Stomach (tissue), 9 donors: ENCODE measurements around the gene SLC17A9. TPM values are rescaled to one million over a fixed set of nuclear protein-coding genes. Genes with fewer than 3 reads are reported as not detected.

Experiments used
- DNase-seq, 2 donors: peaks; one replicate each; pipeline versions ENCODE4 v3.0.0 to v3.0.0-alpha.2; 2013 to 2019
- H3K27ac ChIP-seq, 5 donors: fragments of 200-600 bp in 4 of 5; sonication (generic) in 4 of 5; one replicate each; pipeline ENCODE4 v1.5.1; 2013 to 2019; ENCODE audit warnings: mild to moderate bottlenecking in 1 of 5, moderate library complexity in 1 of 5
- H3K27me3 ChIP-seq, 3 donors: fragments of 200-600 bp; sonication (generic); one replicate each; pipeline ENCODE4 v1.5.1; 2017 to 2019; ENCODE audit warnings: mixed run types in 1 of 3
- H3K36me3 ChIP-seq, 4 donors: fragments of 200-600 bp; sonication (generic); 1 replicate in 3 of 4; 2 replicates in 1 of 4; pipeline ENCODE4 v1.5.1; 2016 to 2019
- H3K4me1 ChIP-seq, 4 donors: fragments of 200-600 bp; sonication (generic); one replicate each; pipeline ENCODE4 v1.5.1; 2016 to 2019
- H3K4me3 ChIP-seq, 4 donors: fragments of 200-600 bp; sonication (generic) in 3 of 4; one replicate each; pipeline ENCODE4 v1.5.1; 2016 to 2019; ENCODE audit warnings: mild to moderate bottlenecking in 1 of 4
- H3K9me3 ChIP-seq, 4 donors: fragments of 200-600 bp; sonication (generic); one replicate each; pipeline ENCODE4 v1.5.1; 2016 to 2019
- EP300 ChIP-seq: sonication (generic); formaldehyde crosslinking; IDR thresholded peaks from one replicate; pipeline ENCODE4 v1.6.1; 2017; ENCODE audit warnings: antibody characterized with exemption
- POLR2A ChIP-seq, 4 donors: fragments of 450-650 bp; IDR thresholded peaks; one replicate each; pipeline ENCODE4 v1.6.1; 2016; ENCODE audit warnings: antibody characterized with exemption in 4 of 4, control low read depth in 2 of 4, mild to moderate bottlenecking in 1 of 4, moderate library complexity in 1 of 4
- POLR2AphosphoS5 ChIP-seq, 3 donors: sonication (generic); formaldehyde crosslinking; IDR thresholded peaks; one replicate each; pipeline ENCODE4 v1.6.1; 2016; ENCODE audit warnings: antibody characterized with exemption in 3 of 3
- WGBS, 5 donors: extraction: QIAGEN DNeasy Blood & Tissue Kit in 3 of 5; methylation state at CpG; one replicate each; pipeline versions ENCODE4 v1.1.5 to v1.1.7; 2013 to 2018; 5-methylcytosine and 5-hydroxymethylcytosine counted together
- intact Hi-C: fragments of 100-400 bp; cut with DNase I; formaldehyde crosslinking; loops from one replicate; pipeline ENCODE4 v1.15.1; 2023; ENCODE audit warnings: low total_unique reads
- polyA plus RNA-seq, 3 donors: library from polyadenylated mRNA; stranded (reverse); fragments of 200-250 nt; gene quantifications; one replicate each; pipeline ENCODE4 v1.2.3, GENCODE V29; 2013
- total RNA-seq, 5 donors: library from RNA; depleted of rRNA; stranded (reverse); fragments of >200 nt; gene quantifications; one replicate each; pipeline versions ENCODE4 v1.1.0 to v1.2.3, GENCODE V29; 2014 to 2016
- TF ChIP-seq, protein P1 (sequence below), 7 experiments: fragments of 450-650 bp in 4 of 7; fragments of 200-600 bp in 3 of 7; sonication (generic) in 3 of 7; IDR thresholded peaks; one replicate each; pipeline ENCODE4 v1.5.1; 2016 to 2019; ENCODE audit warnings: antibody characterized with exemption in 7 of 7, control low read depth in 2 of 7, mild to moderate bottlenecking in 1 of 7
- donor health status: healthy with polysubstance abuse.
- donor health status: Bipolar disorder and iron deficiency.
- donor health status: healthy.

SLC17A9 gene
- total and polyA plus RNA-seq, 8 donors, result 1.1 to 76.4 (median 12.6) TPM

- Histone ChIP-seq H3K27ac (no peak overlapping the region), H3K27me3 (peaks cover 51 to 100% (median 99%) of the 10 kb centered on the region in 3 donors), H3K9me3 (peaks cover 0 to 20% (median 9%) of the 10 kb centered on the region in 4 donors), H3K36me3 (no peaks in the 10 kb centered on the region), H3K4me1 (peaks cover 18 to 46% (median 44%) of the 10 kb centered on the region in 4 donors), H3K4me3 (peak overlapping the region in 2 of 4 donors; percentile 13 to 31)
- no peak for TF ChIP-seq POLR2AphosphoS5 (IDR thresholded peaks at IDR 0.05)
- TF ChIP-seq, protein P1, sequence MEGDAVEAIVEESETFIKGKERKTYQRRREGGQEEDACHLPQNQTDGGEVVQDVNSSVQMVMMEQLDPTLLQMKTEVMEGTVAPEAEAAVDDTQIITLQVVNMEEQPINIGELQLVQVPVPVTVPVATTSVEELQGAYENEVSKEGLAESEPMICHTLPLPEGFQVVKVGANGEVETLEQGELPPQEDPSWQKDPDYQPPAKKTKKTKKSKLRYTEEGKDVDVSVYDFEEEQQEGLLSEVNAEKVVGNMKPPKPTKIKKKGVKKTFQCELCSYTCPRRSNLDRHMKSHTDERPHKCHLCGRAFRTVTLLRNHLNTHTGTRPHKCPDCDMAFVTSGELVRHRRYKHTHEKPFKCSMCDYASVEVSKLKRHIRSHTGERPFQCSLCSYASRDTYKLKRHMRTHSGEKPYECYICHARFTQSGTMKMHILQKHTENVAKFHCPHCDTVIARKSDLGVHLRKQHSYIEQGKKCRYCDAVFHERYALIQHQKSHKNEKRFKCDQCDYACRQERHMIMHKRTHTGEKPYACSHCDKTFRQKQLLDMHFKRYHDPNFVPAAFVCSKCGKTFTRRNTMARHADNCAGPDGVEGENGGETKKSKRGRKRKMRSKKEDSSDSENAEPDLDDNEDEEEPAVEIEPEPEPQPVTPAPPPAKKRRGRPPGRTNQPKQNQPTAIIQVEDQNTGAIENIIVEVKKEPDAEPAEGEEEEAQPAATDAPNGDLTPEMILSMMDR (IDR thresholded peaks at IDR 0.05), result no peak
- TF ChIP-seq EP300, result no peak
- TF ChIP-seq POLR2A (IDR thresholded peaks at IDR 0.05), result no peak
- WGBS, 5 donors, result 7 to 28% (median 11%) methylated on average over 24 to 30 of the region's 30 CpGs
- peak; percentile 43 to 70 for DNase-seq
- intact Hi-C loops, result loop anchor here (2.0 to 10.0 kb wide), 3 partner anchors 37 to 135 kb away; no protein-coding TSS in a partner anchor
Measured at GRCh38 chr20:63009988-63010769, 57.7 kb downstream of the SLC17A9 start.

- H3K9me3 ChIP-seq, result peaks cover 0 to 20% (median 9%) of the 10 kb centered on the region in 4 donors
- peaks cover 12 to 31% (median 31%) of the 10 kb centered on the region in 4 donors for H3K4me1 ChIP-seq
- intact Hi-C loops, result no loop called here
- H3K4me3 ChIP-seq, result no peak overlapping the region
- peaks cover 48 to 100% (median 99%) of the 10 kb centered on the region in 3 donors for H3K27me3 ChIP-seq
- TF ChIP-seq POLR2AphosphoS5 (IDR thresholded peaks at IDR 0.05) (no peak), EP300 (no peak), POLR2A (IDR thresholded peaks at IDR 0.05) (no peak)
- TF ChIP-seq, protein P1 (IDR thresholded peaks at IDR 0.05), result no peak
- H3K36me3 ChIP-seq, result no peaks in the 10 kb centered on the region
- 28 to 37% (median 30%) methylated on average over 3 of the region's 3 CpGs for WGBS, 5 donors
- H3K27ac ChIP-seq, result no peak overlapping the region
- DNase-seq, result no peak
Measured at GRCh38 chr20:63011798-63012197, 59.3 kb downstream of the SLC17A9 start.

GRCh38 chr20:63013207-63013606 lies 60.7 kb downstream of the SLC17A9 start:
- no peak overlapping the region for H3K27ac ChIP-seq
- intact Hi-C loops, result no loop called here
- no peak overlapping the region for H3K4me3 ChIP-seq
- H3K27me3 ChIP-seq, result peaks cover 40 to 100% (median 99%) of the 10 kb centered on the region in 3 donors
- TF ChIP-seq POLR2A (IDR thresholded peaks at IDR 0.05), result no peak
- no peak for TF ChIP-seq POLR2AphosphoS5 (IDR thresholded peaks at IDR 0.05)
- TF ChIP-seq EP300, result no peak
- TF ChIP-seq, protein P1 (IDR thresholded peaks at IDR 0.05), result no peak
- peaks cover 7 to 21% (median 17%) of the 10 kb centered on the region in 4 donors for H3K4me1 ChIP-seq
- no peaks in the 10 kb centered on the region for H3K36me3 ChIP-seq
- peaks cover 0 to 20% (median 9%) of the 10 kb centered on the region in 4 donors for H3K9me3 ChIP-seq
- no peak for DNase-seq

- Histone ChIP-seq H3K36me3 (no peaks in the 10 kb centered on the region), H3K4me1 (peaks cover under 1 to 11% (median 7%) of the 10 kb centered on the region in 4 donors), H3K27ac (no peak overlapping the region), H3K27me3 (peaks cover 30 to 98% (median 90%) of the 10 kb centered on the region in 3 donors), H3K9me3 (peaks cover 0 to 20% (median 9%) of the 10 kb centered on the region in 4 donors), H3K4me3 (no peak overlapping the region)
- WGBS, 5 donors, result 18 to 28% (median 19%) methylated on average over 12 of the region's 12 CpGs
- DNase-seq, result no peak
- TF ChIP-seq, protein P1 (IDR thresholded peaks at IDR 0.05), result no peak
- no peak for TF ChIP-seq POLR2AphosphoS5 (IDR thresholded peaks at IDR 0.05)
- TF ChIP-seq POLR2A (IDR thresholded peaks at IDR 0.05), result no peak
- TF ChIP-seq EP300, result no peak
- intact Hi-C loops, result no loop called here
Measured at GRCh38 chr20:63014287-63014686, 61.8 kb downstream of the SLC17A9 start.
